Endodermal cell (in vitro differentiated cells): ENCODE measurements around the gene DHFR2. TPM values are rescaled to one million over a fixed set of nuclear protein-coding genes. Genes with fewer than 3 reads are reported as not detected.
A peak's percentile ranks its signal among the peaks of the same experiment; 100 is the strongest.

Experiments used
- DNase-seq: peaks from one replicate; pipeline ENCODE4 v3.0.0-alpha.2; 2017
- H3K27ac ChIP-seq: 2 replicates; pipeline ENCODE4 v1.5.1; 2013; ENCODE audit warnings: mild to moderate bottlenecking, low read depth, low read length, moderate library complexity
- H3K27me3 ChIP-seq: 2 replicates; pipeline ENCODE4 v1.6.1; 2013; ENCODE audit warnings: mild to moderate bottlenecking, low read length, moderate library complexity; ENCODE audit not compliant: insufficient read depth, control insufficient read depth, poor library complexity, severe bottlenecking
- H3K36me3 ChIP-seq: 2 replicates; pipeline ENCODE4 v1.7.0; 2013; ENCODE audit warnings: mild to moderate bottlenecking, low read length, moderate library complexity; ENCODE audit not compliant: control insufficient read depth, insufficient read depth
- H3K4me1 ChIP-seq: one replicate; pipeline ENCODE4 v1.7.0; 2013; ENCODE audit warnings: low read length; ENCODE audit not compliant: control insufficient read depth, insufficient read depth
- H3K4me3 ChIP-seq: 2 replicates; pipeline ENCODE4 v1.5.1; 2013; ENCODE audit warnings: mild to moderate bottlenecking, low read length, moderate library complexity
- H3K9ac ChIP-seq: 2 replicates; pipeline ENCODE4 v1.6.1; 2013; ENCODE audit warnings: mild to moderate bottlenecking, low read length, moderate library complexity; ENCODE audit not compliant: poor library complexity, severe bottlenecking; ENCODE audit errors: extremely low read depth
- H3K9me3 ChIP-seq: 2 replicates; pipeline ENCODE4 v1.6.1; 2013; ENCODE audit warnings: mild to moderate bottlenecking, low read length, moderate library complexity; ENCODE audit not compliant: control insufficient read depth
- H3K27ac Mint-ChIP-seq: 2 replicates; pipeline ENCODE4 v1.8.0; 2020; ENCODE audit warnings: mixed read lengths
- H3K27me3 Mint-ChIP-seq: 2 replicates; pipeline ENCODE4 v1.8.0; 2021; ENCODE audit warnings: mild to moderate bottlenecking, mixed read lengths; ENCODE audit not compliant: insufficient read depth
- H3K36me3 Mint-ChIP-seq: 2 replicates; pipeline ENCODE4 v1.8.0; 2020; ENCODE audit warnings: low read depth, mixed read lengths
- H3K4me1 Mint-ChIP-seq: 2 replicates; pipeline ENCODE4 v1.8.0; 2020; ENCODE audit warnings: mixed read lengths
- H3K4me3 Mint-ChIP-seq: 2 replicates; pipeline ENCODE4 v1.8.0; 2020; ENCODE audit warnings: mild to moderate bottlenecking, moderate library complexity, mixed read lengths
- H3K9me3 Mint-ChIP-seq: 2 replicates; pipeline ENCODE4 v1.8.0; 2020; ENCODE audit warnings: mild to moderate bottlenecking, mixed read lengths
- WGBS, 2 experiments: methylation state at CpG; one replicate each; pipeline versions ENCODE4 v1.1.5 to v1.1.7; 2013; ENCODE audit warnings: missing lambda C conversion rate in 2 of 2, mixed read lengths in 1 of 2; ENCODE audit not compliant: insufficient coverage in 1 of 2, insufficient read length in 1 of 2; 5-methylcytosine and 5-hydroxymethylcytosine counted together
- total RNA-seq, 2 donors: library from RNA; stranded (reverse); fragmentation: NEBNext Ultra II Directional in 1 of 2; extraction: Animal tissue kit (Norgen Biotek cat#: 25700) in 1 of 2; gene quantifications; 2 replicates in 1 of 2; 3 replicates in 1 of 2; pipeline ENCODE4 v1.2.1, GENCODE V29; 2021
- TF ChIP-seq, protein P1 (sequence below): fragments of 200-600 bp; sonication (generic); conservative IDR thresholded peaks from 2 replicates; pipeline ENCODE4 v1.5.0; 2021; ENCODE audit warnings: antibody characterized with exemption, mild to moderate bottlenecking

DHFR2 gene
- total RNA-seq, 2 donors from 2014 or later: 4.2 to 5.3 TPM

DNA sequence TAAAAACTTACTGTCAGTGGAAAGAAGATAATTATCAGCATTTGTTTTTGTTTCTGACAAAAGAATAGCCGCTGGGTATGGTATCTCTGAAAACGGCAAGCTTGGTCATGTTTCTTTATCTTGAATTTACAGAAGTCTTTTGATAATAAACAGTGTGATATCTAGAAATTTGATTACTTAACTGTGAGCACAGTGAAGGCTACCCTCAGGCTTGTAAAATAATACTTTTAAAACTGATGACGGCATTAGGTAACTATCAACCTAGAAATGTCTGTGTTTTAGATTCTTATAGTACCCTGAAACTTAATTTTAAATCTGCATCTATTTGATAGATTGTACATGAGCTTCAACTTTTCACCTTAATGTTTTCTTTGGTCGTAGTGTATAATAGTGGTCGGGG lies 43.6 kb upstream of the DHFR2 start:
- no peak for DNase-seq
- no peaks in the 10 kb centered on the region for H3K27me3 Mint-ChIP-seq
- 90 to 95% methylated on average over 2 to 5 of the region's 5 CpGs for WGBS, 2 experiments

DNA sequence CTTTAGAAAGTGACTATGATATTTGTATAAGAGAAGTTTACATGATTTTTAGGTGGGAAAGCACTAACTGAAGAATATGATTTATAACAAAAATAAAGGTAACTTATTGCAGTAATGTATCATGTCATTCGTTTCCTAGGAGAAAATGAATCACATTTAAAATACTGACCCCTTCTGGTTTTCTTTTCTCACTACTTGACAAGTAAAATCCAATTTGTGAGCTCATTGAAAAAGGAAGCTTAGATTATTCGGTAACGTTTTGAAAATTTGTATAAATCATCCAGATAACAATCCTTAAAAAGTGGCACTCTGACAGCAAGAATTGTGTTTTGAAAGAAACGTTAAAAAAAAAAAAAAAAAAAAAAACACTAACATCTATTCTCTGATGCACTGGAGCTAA lies 39.1 kb upstream of the DHFR2 start:
- peaks cover 28% of the 10 kb centered on the region for H3K4me1 Mint-ChIP-seq
- no peak for DNase-seq
- H3K9me3 Mint-ChIP-seq: no peaks in the 10 kb centered on the region
- Histone ChIP-seq H3K27ac (no peak overlapping the region), H3K9ac (no peak overlapping the region), H3K9me3 (no peaks in the 10 kb centered on the region), H3K27me3 (no peaks in the 10 kb centered on the region), H3K36me3 (peaks cover 17% of the 10 kb centered on the region), H3K4me1 (no peaks in the 10 kb centered on the region), H3K4me3 (no peak overlapping the region)
- H3K27ac Mint-ChIP-seq: no peak overlapping the region
- WGBS, 2 experiments: 60 to 96% methylated on average over 1 to 3 of the region's 4 CpGs
- TF ChIP-seq, protein P1, sequence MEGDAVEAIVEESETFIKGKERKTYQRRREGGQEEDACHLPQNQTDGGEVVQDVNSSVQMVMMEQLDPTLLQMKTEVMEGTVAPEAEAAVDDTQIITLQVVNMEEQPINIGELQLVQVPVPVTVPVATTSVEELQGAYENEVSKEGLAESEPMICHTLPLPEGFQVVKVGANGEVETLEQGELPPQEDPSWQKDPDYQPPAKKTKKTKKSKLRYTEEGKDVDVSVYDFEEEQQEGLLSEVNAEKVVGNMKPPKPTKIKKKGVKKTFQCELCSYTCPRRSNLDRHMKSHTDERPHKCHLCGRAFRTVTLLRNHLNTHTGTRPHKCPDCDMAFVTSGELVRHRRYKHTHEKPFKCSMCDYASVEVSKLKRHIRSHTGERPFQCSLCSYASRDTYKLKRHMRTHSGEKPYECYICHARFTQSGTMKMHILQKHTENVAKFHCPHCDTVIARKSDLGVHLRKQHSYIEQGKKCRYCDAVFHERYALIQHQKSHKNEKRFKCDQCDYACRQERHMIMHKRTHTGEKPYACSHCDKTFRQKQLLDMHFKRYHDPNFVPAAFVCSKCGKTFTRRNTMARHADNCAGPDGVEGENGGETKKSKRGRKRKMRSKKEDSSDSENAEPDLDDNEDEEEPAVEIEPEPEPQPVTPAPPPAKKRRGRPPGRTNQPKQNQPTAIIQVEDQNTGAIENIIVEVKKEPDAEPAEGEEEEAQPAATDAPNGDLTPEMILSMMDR: peak; percentile 63
- H3K4me3 Mint-ChIP-seq: no peak overlapping the region
- peaks cover 20% of the 10 kb centered on the region for H3K36me3 Mint-ChIP-seq
- no peaks in the 10 kb centered on the region for H3K27me3 Mint-ChIP-seq

More for the DNA sequence above, 43.6 kb upstream of the DHFR2 start:
- no peak overlapping the region for H3K4me3 Mint-ChIP-seq
- peaks cover 12% of the 10 kb centered on the region for H3K36me3 Mint-ChIP-seq
- TF ChIP-seq, protein P1: no peak
- Histone ChIP-seq H3K9me3 (no peaks in the 10 kb centered on the region), H3K27ac (no peak overlapping the region), H3K27me3 (no peaks in the 10 kb centered on the region), H3K4me1 (peaks cover 4% of the 10 kb centered on the region), H3K36me3 (peaks cover 13% of the 10 kb centered on the region), H3K9ac (no peak overlapping the region), H3K4me3 (no peak overlapping the region)
- H3K27ac Mint-ChIP-seq: no peak overlapping the region
- no peaks in the 10 kb centered on the region for H3K9me3 Mint-ChIP-seq
- peaks cover 19% of the 10 kb centered on the region for H3K4me1 Mint-ChIP-seq

DNA sequence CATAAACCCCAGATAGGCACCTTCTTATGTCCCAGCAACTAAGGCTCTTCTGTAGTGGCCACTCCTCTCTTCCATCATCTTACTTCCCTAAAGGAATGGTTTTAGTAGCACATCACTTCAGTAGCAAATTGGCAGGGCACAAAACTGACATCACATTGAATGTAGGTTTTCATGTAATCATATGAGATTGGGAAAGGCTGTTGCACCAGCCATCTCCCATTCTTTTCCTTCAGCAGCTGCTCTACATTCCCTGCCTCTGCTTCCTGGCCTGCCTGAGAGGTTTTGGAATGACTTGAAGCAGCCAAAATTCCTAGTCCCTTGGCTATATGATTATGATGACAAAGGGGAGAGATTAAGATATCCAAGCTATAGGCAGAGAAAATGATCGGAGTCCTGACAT lies 36.6 kb upstream of the DHFR2 start:
- WGBS, 2 experiments: 73% methylated on average over 1 of the region's 1 CpG; no CpG with 5 or more reads in 1 of the 2 experiments
- Histone ChIP-seq H3K9me3 (no peaks in the 10 kb centered on the region), H3K4me1 (no peaks in the 10 kb centered on the region), H3K27ac (no peak overlapping the region), H3K27me3 (no peaks in the 10 kb centered on the region), H3K9ac (no peak overlapping the region), H3K36me3 (peaks cover 39% of the 10 kb centered on the region), H3K4me3 (no peak overlapping the region)
- no peaks in the 10 kb centered on the region for H3K9me3 Mint-ChIP-seq
- H3K27ac Mint-ChIP-seq: no peak overlapping the region
- no peak overlapping the region for H3K4me3 Mint-ChIP-seq
- TF ChIP-seq, protein P1: no peak
- DNase-seq: no peak
- no peaks in the 10 kb centered on the region for H3K27me3 Mint-ChIP-seq
- H3K36me3 Mint-ChIP-seq: peaks cover 36% of the 10 kb centered on the region
- peaks cover 20% of the 10 kb centered on the region for H3K4me1 Mint-ChIP-seq
